CD1c-positive myeloid dendritic cell (primary cell): ENCODE measurements around the gene GDNF.
"Not testable (repeated sequence)": the region's sequence is repeated elsewhere in the genome, so short reads cannot be mapped to it uniquely, and the experiment has no call there.

Experiments used
- DNase-seq: peaks from one replicate; pipeline ENCODE4 v3.0.0-alpha.2; 2016; ENCODE audit errors: extremely low spot score

Gene GDNF

DNA sequence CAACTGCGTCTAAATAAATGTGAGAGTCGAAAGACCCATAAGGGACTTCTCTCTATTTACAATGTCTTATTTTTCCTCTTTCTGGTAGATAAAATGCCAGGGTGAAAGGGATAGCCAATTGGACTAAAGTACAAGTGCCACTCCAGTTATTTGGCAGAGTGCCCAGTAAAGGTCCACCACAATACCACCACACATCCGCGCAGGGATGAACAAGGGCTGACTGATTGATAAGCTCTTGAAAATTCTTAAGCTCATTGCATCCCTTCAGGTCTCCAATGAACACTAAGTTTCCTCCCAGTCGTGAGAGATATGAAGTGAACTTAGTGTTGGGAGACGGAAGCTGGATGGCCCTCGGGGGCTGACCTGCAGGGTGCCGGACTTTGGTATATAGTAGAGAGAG, 58.4 kb downstream of the GDNF start:
- DNase-seq = not testable (repeated sequence)

DNA sequence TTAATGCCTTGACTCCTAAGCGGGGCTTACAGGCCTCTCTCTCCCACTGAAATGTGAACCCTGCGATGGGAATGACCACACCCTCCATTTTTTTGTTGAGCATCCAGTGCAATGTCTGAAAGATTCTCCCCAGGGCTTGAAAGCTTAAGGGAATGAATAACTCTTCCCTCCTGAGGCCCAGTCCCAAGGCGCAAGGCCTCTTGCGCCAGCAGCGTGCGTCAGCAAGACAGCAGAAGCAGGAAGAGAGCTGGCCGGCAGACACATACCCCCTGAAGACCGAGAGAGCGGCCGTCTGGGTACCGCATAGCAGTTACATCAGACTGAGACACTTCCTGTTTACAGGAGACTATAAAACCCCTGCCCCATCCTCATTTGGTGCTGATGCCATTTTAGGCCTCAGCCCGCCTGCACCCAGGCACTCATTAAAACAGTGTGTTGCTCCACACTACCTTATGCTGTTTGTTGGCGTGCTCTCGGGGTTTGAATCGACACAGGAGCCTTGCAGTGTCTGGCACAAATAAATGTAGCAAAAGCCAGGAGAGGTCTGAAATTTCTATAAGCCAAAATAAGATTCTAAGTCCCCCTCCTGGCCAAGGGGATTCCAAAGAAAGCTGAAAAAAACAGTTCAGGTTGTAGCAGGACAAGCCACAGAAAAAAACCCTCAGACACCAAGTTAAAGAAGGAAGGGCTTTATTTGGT, 62.3 kb downstream of the GDNF start:
- no peak for DNase-seq

DNA sequence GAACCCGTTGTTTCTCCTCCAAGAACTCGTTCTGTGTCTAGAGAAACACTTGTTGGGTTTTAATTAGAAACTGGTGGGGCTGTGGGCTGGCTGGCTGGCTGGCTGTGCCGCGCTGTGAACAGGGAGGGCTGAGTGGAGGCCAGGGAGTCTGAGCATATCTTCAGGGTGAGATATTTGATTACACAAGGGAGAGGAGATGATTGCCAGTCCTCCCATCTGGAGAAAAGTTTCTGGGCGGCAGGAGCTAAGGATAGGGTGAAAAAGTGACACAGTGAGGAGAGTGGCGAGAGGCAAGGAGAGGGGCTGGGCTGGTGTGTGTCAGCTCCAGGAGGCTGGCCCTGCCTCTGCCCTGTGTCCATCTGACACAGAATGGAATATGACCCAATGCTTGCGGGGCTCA, 63.0 kb downstream of the GDNF start:
- DNase-seq = no peak

DNA sequence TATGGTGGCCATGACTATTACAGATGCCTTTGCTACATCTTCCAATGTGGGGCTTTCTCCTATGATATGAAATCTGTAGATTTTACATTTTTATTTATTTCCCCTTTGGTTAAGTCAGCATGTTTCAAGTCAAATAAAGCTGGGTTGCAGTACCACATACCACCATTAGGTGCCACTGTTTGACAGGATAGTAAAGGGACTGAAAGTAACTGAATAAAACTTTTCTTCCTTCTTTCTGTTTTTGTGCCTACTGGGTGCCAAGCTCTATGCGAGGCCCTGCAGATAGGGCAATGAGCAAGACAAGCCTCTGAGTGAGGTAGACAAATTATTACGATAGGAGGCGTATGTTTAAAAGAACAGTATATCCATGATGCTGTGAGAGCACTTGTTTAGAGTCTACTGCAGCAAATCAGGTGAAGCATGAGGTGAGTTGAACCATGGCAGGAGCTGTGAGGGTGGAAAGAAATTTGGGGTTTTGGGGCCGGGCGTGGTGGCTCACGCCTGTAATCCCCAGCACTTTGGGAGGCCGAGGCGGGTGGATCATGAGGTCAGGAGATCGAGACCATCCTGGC, 64.8 kb downstream of the GDNF start:
- DNase-seq = peak; percentile 41

DNA sequence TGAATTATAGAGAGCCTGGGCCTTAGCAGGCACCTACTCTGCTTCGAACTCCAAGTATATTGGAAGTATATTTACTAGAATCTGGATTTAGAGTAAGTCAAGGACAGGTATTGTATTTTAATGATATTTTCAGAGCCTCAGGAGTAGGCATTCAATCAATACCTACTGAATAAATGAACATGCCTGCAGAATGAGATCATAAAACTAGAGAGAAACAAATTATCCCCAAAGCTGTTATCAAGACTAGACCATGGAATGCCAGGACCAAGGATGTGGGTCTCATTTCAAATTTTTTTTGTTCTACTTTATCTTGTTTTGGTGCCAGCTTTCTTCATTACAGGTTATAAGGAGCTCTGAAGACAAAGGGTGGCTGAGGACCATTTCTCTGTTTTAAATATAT, 66.0 kb downstream of the GDNF start:
- DNase-seq = no peak

DNA sequence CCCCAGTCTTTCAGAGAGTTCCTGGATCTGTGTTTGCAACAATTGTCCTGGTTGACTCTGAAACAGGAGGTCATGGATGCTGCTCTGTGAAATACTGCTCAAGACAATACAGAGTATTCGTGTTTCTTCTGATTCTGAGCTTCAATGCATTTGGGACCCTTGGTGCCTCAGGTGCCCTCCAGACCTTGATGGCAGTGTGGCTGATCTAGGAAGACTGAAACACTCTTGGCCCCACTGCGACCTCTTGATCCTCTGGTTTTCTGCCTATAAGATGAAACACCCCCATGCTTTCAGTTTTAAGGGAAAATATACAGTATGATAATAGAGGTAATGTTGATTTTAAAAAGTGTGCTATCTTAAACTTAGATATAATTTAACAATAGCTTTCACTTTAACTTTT, 67.6 kb downstream of the GDNF start:
- no peak for DNase-seq

DNA sequence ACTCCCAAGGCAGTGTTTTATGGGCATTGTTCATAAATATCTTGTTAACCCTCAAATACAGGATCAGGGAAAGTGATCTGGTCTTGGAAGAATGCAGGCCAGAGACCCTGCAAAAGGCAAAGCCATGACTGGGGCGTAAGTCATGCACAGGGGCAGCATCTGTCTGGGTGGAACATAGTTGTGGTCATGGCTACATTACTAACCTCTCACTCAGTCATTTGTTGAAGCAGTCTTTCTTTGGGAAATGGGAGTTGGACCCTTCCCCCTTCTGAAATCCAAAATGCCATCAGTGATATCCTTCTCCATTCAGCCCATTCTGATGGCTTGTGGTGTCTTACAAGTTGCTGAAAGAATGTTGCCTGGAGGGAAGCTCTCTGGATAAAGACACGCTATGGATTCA, 68.1 kb downstream of the GDNF start:
- no peak for DNase-seq

DNA sequence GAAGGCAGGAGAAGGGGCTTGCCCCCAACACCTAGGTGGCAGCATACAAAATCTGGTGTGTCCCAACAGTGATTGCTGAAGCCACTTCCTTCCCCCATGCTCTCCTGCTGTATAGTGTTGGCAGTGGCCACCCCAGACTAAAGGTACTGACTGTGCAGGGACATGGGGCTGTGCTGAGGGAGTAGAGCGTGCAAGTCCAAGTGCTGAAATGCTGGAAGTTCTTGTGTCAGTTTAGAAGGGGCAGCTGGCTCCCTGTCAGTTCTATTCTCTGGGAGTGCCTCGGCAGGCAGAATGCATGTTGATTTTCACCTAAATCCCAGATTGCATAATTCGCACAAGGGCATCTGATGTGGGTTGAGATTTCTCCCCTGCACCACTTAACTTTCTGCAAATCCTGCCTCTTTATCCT, 68.6 kb downstream of the GDNF start:
- DNase-seq = no peak

DNA sequence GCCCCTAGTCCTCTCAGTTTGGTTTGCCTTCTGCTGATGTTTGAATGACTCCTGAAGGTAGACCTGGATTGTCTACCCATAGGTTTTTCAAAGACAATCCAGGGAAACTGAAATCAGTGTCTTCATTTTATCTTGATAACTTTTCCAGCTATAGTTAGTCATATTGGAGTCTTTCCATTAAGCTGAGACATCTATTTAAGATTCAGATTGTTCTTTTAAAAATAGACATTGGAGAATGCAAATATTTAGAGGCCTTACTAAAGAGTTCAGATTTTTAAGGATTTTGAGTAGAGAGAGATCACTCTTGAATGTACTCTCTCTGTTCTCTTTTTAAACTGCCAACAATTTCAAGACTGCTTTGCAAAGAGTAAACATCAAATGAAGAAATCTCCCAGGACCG, 69.1 kb downstream of the GDNF start:
- DNase-seq = no peak

DNA sequence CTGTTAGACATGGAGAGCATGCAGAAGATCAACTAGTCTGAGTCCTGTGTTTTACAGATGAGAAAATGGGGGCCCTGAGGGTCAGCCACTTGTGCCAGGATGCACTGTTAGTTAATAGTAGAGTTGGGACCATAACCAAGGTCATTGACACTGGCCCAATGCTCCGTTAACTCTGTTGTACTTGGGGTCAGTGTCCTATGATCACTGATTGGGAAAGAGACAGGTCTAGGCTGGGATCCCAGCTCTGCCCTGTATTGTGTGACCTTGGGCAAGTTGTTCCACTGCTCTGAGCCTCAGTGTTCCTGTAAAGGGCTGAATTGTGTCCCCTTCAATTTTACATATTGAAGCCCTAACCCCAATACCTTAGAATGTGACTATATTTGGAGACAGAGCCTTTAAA, 70.0 kb downstream of the GDNF start:
- DNase-seq = no peak

DNA sequence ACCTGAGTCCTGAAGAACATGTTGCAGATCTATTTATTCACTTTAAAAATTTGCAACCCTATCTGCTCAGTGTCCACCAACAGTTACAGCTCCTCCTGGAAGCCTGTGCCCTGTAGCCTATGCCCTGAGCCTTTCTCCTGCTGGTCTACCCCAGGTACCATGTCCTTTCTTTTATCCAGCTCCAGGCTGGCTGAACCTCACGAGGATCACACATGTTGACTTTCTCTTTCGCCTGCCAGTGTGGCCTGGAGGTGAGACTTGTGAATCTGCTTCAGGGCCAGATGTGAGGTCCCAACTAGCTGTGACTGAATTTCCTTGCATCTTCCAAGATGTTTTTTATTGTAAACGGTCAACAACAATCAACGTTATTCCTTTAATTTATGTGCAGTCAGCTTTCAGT, 70.7 kb downstream of the GDNF start:
- no peak for DNase-seq

DNA sequence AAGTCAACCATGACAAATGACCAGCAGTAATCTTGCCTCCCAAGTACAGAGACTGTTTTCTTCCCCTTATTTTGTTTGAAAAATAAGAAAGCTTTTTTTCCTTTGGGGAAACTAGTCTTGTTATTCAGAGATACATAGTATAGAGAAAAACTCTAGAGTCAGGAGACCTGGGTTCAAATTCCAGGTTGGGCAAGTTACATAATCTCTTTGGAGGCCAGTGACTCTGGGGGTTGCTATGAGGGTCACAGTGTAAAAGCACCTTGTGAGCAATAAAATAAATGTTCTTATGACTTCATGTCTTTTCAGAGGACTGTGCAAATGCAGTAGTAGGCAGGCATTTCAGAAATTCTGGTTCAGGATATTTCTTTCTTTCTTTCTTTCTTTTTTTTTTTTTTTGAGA, 71.5 kb downstream of the GDNF start:
- DNase-seq = no peak

DNA sequence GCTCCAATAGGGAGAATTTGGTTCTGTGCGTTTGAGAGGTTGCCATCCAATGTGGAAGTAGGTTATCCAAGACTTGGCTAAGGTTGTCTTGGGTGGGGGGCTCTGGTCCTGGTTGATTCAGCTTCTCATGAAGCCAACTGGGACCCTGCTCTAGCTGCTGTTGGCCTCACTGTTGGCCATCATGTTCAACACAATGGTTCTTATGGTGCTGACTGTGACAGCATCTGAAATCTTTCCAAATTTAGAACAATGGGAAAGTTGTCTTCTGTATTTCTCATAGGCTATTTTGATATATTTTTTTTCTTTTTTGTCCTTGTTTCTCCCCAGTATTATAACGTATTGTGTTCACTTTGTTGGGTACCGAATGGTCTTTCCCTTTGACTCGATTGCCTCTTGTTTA, 71.9 kb downstream of the GDNF start:
- no peak for DNase-seq

DNA sequence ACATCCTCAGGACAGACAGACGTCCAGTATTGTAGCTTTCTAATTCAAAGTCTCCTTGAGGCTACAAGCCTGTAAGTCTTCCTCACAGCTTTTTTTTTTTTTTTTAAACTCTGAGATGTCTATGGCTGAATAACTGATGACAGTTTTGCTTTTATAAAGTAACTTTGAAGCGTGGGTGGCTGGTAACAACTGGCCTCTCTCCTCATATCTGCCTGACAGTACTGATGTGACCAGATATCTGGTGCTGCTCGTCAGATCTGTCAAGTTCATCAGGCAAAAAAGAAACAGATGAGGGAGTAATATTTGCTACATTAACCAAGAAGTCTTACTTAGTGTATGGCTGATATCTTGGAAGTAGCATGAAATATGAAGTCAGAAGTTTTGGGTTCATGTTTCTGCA, 72.6 kb downstream of the GDNF start:
- DNase-seq = no peak
